Endothelial cell of umbilical vein (primary cell): ENCODE results near the gene AGAP3.

Experiments used
- EZH2 ChIP-seq: IDR thresholded peaks from 2 replicates; pipeline ENCODE4 v1.6.1; 2012; ENCODE audit warnings: borderline replicate concordance, low read depth, mild to moderate bottlenecking, moderate library complexity, low read length, inconsistent platforms; ENCODE audit not compliant: severe bottlenecking
- FOS ChIP-seq: IDR thresholded peaks from 2 replicates; pipeline ENCODE4 v1.6.1; 2011; ENCODE audit warnings: mild to moderate bottlenecking, low read length, moderate library complexity, borderline replicate concordance; ENCODE audit not compliant: insufficient read depth
- POLR2A ChIP-seq: IDR thresholded peaks from 2 replicates; pipeline ENCODE4 v1.6.1; 2012; ENCODE audit warnings: low read depth, mild to moderate bottlenecking, control low read depth, low read length
- POLR2AphosphoS5 ChIP-seq: IDR thresholded peaks from 2 replicates; pipeline ENCODE4 v1.6.1; 2012; ENCODE audit warnings: low read depth, mild to moderate bottlenecking, control low read depth, low read length, moderate library complexity; ENCODE audit not compliant: insufficient read depth
- TF ChIP-seq, protein P1 (sequence below), 2 donors: IDR thresholded peaks; 1 replicate in 1 of 2; 2 replicates in 1 of 2; pipeline ENCODE4 v1.5.1; 2011; ENCODE audit warnings: low read length in 2 of 2, mild to moderate bottlenecking in 2 of 2, moderate library complexity in 2 of 2, control low read depth in 1 of 2, inconsistent platforms in 1 of 2, low read depth in 1 of 2; ENCODE audit not compliant: insufficient read depth in 1 of 2; ENCODE audit errors: extremely low read depth in 1 of 2

DNA sequence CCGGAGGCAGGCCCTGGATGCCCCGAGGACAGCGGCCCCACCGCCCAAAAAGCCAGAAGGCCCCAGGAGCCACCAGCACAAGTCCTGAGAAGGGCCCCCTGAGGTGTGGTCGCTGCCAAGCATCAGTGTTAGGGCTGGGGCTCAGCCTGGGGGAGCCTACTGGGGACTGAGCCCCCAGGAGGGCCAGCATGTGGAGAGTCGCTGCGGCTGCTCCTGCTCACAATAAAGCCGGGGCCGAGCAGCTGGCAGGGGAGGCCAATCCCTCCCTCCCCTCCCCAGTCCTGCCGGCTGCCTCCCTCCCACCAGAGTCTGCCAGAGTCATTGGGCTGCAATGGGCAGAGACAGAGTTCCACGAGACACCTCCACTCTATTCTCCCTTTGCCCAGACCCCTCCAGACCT is 41.0 kb upstream of the AGAP3 start:
- TF ChIP-seq, protein P1, sequence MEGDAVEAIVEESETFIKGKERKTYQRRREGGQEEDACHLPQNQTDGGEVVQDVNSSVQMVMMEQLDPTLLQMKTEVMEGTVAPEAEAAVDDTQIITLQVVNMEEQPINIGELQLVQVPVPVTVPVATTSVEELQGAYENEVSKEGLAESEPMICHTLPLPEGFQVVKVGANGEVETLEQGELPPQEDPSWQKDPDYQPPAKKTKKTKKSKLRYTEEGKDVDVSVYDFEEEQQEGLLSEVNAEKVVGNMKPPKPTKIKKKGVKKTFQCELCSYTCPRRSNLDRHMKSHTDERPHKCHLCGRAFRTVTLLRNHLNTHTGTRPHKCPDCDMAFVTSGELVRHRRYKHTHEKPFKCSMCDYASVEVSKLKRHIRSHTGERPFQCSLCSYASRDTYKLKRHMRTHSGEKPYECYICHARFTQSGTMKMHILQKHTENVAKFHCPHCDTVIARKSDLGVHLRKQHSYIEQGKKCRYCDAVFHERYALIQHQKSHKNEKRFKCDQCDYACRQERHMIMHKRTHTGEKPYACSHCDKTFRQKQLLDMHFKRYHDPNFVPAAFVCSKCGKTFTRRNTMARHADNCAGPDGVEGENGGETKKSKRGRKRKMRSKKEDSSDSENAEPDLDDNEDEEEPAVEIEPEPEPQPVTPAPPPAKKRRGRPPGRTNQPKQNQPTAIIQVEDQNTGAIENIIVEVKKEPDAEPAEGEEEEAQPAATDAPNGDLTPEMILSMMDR (IDR thresholded peaks at IDR 0.05; ENCODE audit: extremely low read depth in 1 of 2, insufficient read depth in 1 of 2, low read depth in 1 of 2, low read length in 2 of 2) = no peak
- TF ChIP-seq POLR2A = no peak
- TF ChIP-seq POLR2AphosphoS5 = no peak
- TF ChIP-seq FOS = no peak
- no peak for TF ChIP-seq EZH2
